Left ventricle myocardium inferior (tissue), 1 donor: ENCODE data around the gene DNM3. TPM values are rescaled to one million over a fixed set of nuclear protein-coding genes. Genes with fewer than 3 reads are reported as not detected.

Experiments used
- DNase-seq: peaks from one replicate; pipeline ENCODE4 v3.0.0-alpha.2; 2020
- H3K27ac ChIP-seq: fragments of 200-600 bp; replicated peaks from 2 replicates; pipeline ENCODE4 v1.8.0; 2021
- H3K27me3 ChIP-seq: fragments of 200-600 bp; 2 replicates; pipeline ENCODE4 v1.8.0; 2021; ENCODE audit warnings: low read depth
- H3K36me3 ChIP-seq: fragments of 200-600 bp; 2 replicates; pipeline ENCODE4 v1.8.0; 2021
- H3K4me1 ChIP-seq: fragments of 200-600 bp; 2 replicates; pipeline ENCODE4 v1.8.0; 2021
- H3K4me3 ChIP-seq: fragments of 200-600 bp; 2 replicates; pipeline ENCODE4 v1.8.0; 2021; ENCODE audit warnings: mild to moderate bottlenecking, moderate library complexity
- H3K9me3 ChIP-seq: fragments of 200-600 bp; replicated peaks from 2 replicates; pipeline ENCODE4 v1.8.0; 2021
- CTCF ChIP-seq: fragments of 200-600 bp; IDR thresholded peaks from 2 replicates; pipeline ENCODE4 v1.8.0; 2021; ENCODE audit warnings: antibody characterized with exemption, mild to moderate bottlenecking, borderline replicate concordance
- intact Hi-C: fragments of 100-400 bp; cut with micrococcal nuclease; formaldehyde crosslinking; loops from one replicate; pipeline ENCODE4 v1.11.0; 2022
- total RNA-seq: library from RNA; stranded (reverse); fragmentation: NEBNext Ultra II Directional; extraction: Animal tissue kit (Norgen Biotek cat#: 25700); gene quantifications from one replicate; pipeline ENCODE4 v1.2.1, GENCODE V29; 2021
- donor health status: DM: no; HTN: yes; CAD: no; lungs with severe emphysema.

DNM3 gene
- total RNA-seq, 1 donor from 2014 or later = 1.2 TPM

- H3K4me3 ChIP-seq = no peak overlapping the region
- H3K9me3 ChIP-seq = no peaks in the 10 kb centered on the region
- DNase-seq = no peak
- no peaks in the 10 kb centered on the region for H3K27me3 ChIP-seq
- TF ChIP-seq CTCF = no peak
- H3K27ac ChIP-seq = no peak overlapping the region
- peaks cover 48% of the 10 kb centered on the region for H3K4me1 ChIP-seq
- no peaks in the 10 kb centered on the region for H3K36me3 ChIP-seq
- intact Hi-C loops = loop anchor here (10.0 kb wide), 1 partner anchor 317 kb away; no protein-coding TSS in a partner anchor
Measured at GRCh38 chr1:172401892-172402291, 560.6 kb downstream of the DNM3 start.

- H3K9me3 ChIP-seq = no peaks in the 10 kb centered on the region
- DNase-seq = no peak
- no peak overlapping the region for H3K4me3 ChIP-seq
- intact Hi-C loops = loop anchor here (10.0 kb wide), 1 partner anchor 318 kb away; no protein-coding TSS in a partner anchor
- no peaks in the 10 kb centered on the region for H3K36me3 ChIP-seq
- no peak overlapping the region for H3K27ac ChIP-seq
- no peaks in the 10 kb centered on the region for H3K27me3 ChIP-seq
- peaks cover 36% of the 10 kb centered on the region for H3K4me1 ChIP-seq
- TF ChIP-seq CTCF = no peak
Measured at GRCh38 chr1:172402878-172403569, 561.7 kb downstream of the DNM3 start.

GRCh38 chr1:172404121-172404520 is 562.8 kb downstream of the DNM3 start:
- intact Hi-C loops = loop anchor here (10.0 kb wide), 1 partner anchor 319 kb away; no protein-coding TSS in a partner anchor

GRCh38 chr1:172405912-172406311 is 564.6 kb downstream of the DNM3 start:
- Histone ChIP-seq H3K36me3 (no peaks in the 10 kb centered on the region), H3K27me3 (no peaks in the 10 kb centered on the region), H3K4me1 (peaks cover 10% of the 10 kb centered on the region), H3K27ac (no peak overlapping the region), H3K9me3 (no peaks in the 10 kb centered on the region), H3K4me3 (no peak overlapping the region)
- TF ChIP-seq CTCF = no peak
- intact Hi-C loops = loop anchor here (10.0 kb wide), 1 partner anchor 321 kb away; no protein-coding TSS in a partner anchor
- DNase-seq = no peak

More at GRCh38 chr1:172404121-172404520, 562.8 kb downstream of the DNM3 start:
- Histone ChIP-seq H3K27me3 (no peaks in the 10 kb centered on the region), H3K9me3 (no peaks in the 10 kb centered on the region), H3K4me1 (peaks cover 25% of the 10 kb centered on the region), H3K27ac (no peak overlapping the region), H3K36me3 (no peaks in the 10 kb centered on the region), H3K4me3 (no peak overlapping the region)
- TF ChIP-seq CTCF = no peak
- no peak for DNase-seq

GRCh38 chr1:172406968-172407367 is 565.7 kb downstream of the DNM3 start:
- no peak for DNase-seq
- no peak for TF ChIP-seq CTCF
- Histone ChIP-seq H3K27ac (no peak overlapping the region), H3K4me3 (no peak overlapping the region), H3K36me3 (no peaks in the 10 kb centered on the region), H3K27me3 (no peaks in the 10 kb centered on the region), H3K9me3 (no peaks in the 10 kb centered on the region), H3K4me1 (peaks cover 10% of the 10 kb centered on the region)
- intact Hi-C loops = loop anchor here (10.0 kb wide), 1 partner anchor 322 kb away; no protein-coding TSS in a partner anchor
